ENCODE measurements around the gene MLXIP. TPM values are rescaled to one million over a fixed set of nuclear protein-coding genes. Genes with fewer than 3 reads are reported as not detected.

MLXIP gene
- total RNA-seq, 1 experiment from 2014 or later = 16.7 TPM

DNA sequence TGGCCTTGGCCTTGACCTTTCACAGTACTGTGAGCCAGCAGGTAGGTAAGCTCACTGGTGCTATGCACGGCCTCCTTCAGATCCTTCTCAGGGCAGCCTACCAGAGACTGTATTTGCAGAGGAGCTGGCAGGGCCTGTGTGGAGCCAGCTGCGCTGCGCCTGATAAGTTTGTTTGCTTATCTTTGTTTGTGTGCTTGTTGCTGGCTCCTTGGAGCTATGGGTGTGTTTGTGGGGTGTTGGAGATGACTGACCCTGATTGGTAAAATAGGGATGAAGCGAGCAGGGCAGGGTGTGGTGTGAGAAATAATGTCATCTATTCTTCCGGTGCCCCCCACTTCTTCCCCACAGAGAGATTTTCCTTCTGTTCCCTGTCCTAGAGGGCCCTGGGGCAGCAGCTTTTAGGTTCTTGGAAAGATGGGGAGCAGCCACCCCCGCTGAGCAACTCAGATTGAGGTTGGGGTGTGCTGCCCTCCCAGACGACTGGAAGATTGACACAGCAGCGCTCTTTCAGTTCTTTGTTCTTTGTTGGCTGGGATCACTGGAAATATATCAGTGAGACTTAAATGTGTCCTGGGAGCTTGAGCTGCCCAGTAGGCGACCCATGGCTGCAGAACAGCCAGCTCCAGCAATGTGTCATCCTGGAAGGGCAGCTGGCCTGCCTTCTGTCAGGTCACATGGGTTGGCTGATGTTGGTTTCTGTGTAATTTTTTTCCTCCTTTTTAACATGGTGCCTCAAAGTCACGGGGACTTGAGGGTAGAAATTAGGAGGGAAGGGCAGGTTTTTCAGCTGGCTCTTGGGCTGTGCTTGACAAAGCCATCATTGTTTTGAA is 19.6 kb downstream of the MLXIP start:
- no peak overlapping the region for H2AFZ ChIP-seq (ENCODE audit: low read length)
- no peaks in the 10 kb centered on the region for H3K9me3 ChIP-seq (ENCODE audit: low read length)
- peak; percentile 75 for ATAC-seq
- ChIA-PET POLR2A (ENCODE audit: unreplicated experiment) (interaction anchor here (0.5 to 1.7 kb wide), 3 partner anchors 17 to 20 kb away, joined by 3 to 5 read pairs (median 4); no protein-coding TSS in a partner anchor), CTCF (no interaction called here)
- DNase-seq = peak; percentile 45
- peaks cover 21% of the 10 kb centered on the region; the same call in 1 of the 2 replicates for H4K20me1 ChIP-seq (ENCODE audit: low read length)
- H3K36me3 ChIP-seq (ENCODE audit: low read depth, low read length) = peaks cover 2% of the 10 kb centered on the region; the same call in 1 of the 2 replicates
- H3K79me2 ChIP-seq (ENCODE audit: low read length) = peaks cover 91% of the 10 kb centered on the region
- TF ChIP-seq, protein P1, sequence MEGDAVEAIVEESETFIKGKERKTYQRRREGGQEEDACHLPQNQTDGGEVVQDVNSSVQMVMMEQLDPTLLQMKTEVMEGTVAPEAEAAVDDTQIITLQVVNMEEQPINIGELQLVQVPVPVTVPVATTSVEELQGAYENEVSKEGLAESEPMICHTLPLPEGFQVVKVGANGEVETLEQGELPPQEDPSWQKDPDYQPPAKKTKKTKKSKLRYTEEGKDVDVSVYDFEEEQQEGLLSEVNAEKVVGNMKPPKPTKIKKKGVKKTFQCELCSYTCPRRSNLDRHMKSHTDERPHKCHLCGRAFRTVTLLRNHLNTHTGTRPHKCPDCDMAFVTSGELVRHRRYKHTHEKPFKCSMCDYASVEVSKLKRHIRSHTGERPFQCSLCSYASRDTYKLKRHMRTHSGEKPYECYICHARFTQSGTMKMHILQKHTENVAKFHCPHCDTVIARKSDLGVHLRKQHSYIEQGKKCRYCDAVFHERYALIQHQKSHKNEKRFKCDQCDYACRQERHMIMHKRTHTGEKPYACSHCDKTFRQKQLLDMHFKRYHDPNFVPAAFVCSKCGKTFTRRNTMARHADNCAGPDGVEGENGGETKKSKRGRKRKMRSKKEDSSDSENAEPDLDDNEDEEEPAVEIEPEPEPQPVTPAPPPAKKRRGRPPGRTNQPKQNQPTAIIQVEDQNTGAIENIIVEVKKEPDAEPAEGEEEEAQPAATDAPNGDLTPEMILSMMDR (conservative IDR thresholded peaks at IDR 0.05; ENCODE audit: low read depth, low read length) = no peak
- TF ChIP-seq EZH2 (IDR thresholded peaks at IDR 0.05; ENCODE audit: low read length, unreplicated experiment) (no peak), EZH2phosphoT487 (IDR thresholded peaks at IDR 0.05; ENCODE audit: borderline replicate concordance, low read length) (no peak)
- H3K27ac ChIP-seq (ENCODE audit: low read length) = peak overlapping the region; percentile 24
- H3K27me3 ChIP-seq (ENCODE audit: low read length) = no peaks in the 10 kb centered on the region
- H3K9ac ChIP-seq (ENCODE audit: low read length) = no peak overlapping the region
- no peaks in the 10 kb centered on the region for H3F3A ChIP-seq (ENCODE audit: low read length, unreplicated experiment)
- no TSS peak for BruUV-seq (replicated peaks)
- no peaks in the 10 kb centered on the region for H3K9me2 ChIP-seq (replicated peaks; ENCODE audit: low read length)
- H3K4me2 ChIP-seq (ENCODE audit: low read length) = no peak overlapping the region
- peaks cover 11% of the 10 kb centered on the region for H3K4me1 ChIP-seq (ENCODE audit: insufficient read depth, low read length)
- intact Hi-C loops (cut with micrococcal nuclease) = no loop called here
- H3K4me3 ChIP-seq (ENCODE audit: low read length) = no peak overlapping the region

DNA sequence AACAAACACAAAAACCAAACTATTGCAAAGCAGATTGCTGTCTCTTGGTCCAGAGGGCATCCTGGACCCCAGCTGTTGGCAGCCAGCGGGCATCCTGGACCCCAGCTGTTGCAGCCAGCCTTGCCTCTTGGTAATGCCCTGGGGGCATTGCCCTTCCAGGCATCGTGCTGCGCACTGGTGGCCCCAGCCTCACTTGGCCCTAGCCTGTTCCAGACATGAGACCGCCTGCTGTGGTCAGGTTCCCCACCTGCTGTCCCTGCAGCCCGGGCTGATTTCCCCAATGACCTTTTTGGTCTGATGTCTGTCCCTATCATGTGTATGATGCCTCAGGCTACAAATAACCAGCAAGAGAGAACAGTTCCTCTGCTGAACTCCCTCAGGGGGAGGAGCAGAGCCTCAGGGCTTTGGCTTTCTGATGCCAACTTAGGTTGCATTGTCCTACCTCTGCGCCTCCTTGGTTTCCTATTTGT is 20.8 kb downstream of the MLXIP start:
- no peaks in the 10 kb centered on the region for H3F3A ChIP-seq (ENCODE audit: low read length, unreplicated experiment)
- no TSS peak for BruUV-seq (replicated peaks)
- no peaks in the 10 kb centered on the region for H3K9me2 ChIP-seq (replicated peaks; ENCODE audit: low read length)
- ATAC-seq (no peak), DNase-seq (no peak)
- no peak overlapping the region for H3K4me3 ChIP-seq (ENCODE audit: low read length)
- H3K27ac ChIP-seq (ENCODE audit: low read length) = no peak overlapping the region
- no peak overlapping the region for H3K9ac ChIP-seq (ENCODE audit: low read length)
- TF ChIP-seq, protein P1 (conservative IDR thresholded peaks at IDR 0.05; ENCODE audit: low read depth, low read length) = no peak
- TF ChIP-seq EZH2 (IDR thresholded peaks at IDR 0.05; ENCODE audit: low read length, unreplicated experiment) (no peak), EZH2phosphoT487 (IDR thresholded peaks at IDR 0.05; ENCODE audit: borderline replicate concordance, low read length) (no peak)
- no peak overlapping the region for H2AFZ ChIP-seq (ENCODE audit: low read length)
- no peak overlapping the region for H3K4me2 ChIP-seq (ENCODE audit: low read length)
- POLR2A ChIA-PET (ENCODE audit: unreplicated experiment) = no interaction called here
- no peaks in the 10 kb centered on the region for H3K27me3 ChIP-seq (ENCODE audit: low read length)
- no peaks in the 10 kb centered on the region for H3K9me3 ChIP-seq (ENCODE audit: low read length)
- CTCF ChIA-PET = no interaction called here
- peaks cover 23% of the 10 kb centered on the region; the same call in 1 of the 2 replicates for H4K20me1 ChIP-seq (ENCODE audit: low read length)
- peaks cover 90% of the 10 kb centered on the region for H3K79me2 ChIP-seq (ENCODE audit: low read length)
- H3K36me3 ChIP-seq (ENCODE audit: low read depth, low read length) = peaks cover 2% of the 10 kb centered on the region; the same call in 1 of the 2 replicates
- intact Hi-C loops (cut with micrococcal nuclease) = no loop called here
- peaks cover 11% of the 10 kb centered on the region for H3K4me1 ChIP-seq (ENCODE audit: insufficient read depth, low read length)

DNA sequence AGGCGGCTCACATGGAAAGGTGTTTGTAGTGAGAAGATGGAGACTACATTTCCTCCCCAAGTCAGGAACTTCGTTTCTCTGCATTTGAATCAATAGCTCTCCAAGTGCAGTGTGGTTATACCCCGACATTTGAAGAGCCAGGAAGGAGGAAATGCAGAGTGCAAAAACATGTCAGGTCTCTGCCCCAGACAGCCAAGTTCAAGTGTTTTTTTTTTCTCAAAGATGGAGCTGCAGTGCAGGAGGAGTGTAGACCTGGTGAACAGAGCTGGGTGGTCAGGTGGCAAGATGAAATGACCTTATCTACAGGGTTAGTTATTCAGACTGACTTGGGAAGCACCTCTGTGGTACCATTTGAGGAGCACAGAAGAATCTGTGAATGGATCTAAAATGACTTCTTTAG is 21.3 kb downstream of the MLXIP start:
- CTCF ChIA-PET = no interaction called here
- H3K4me3 ChIP-seq (ENCODE audit: low read length) = no peak overlapping the region
- H3K27ac ChIP-seq (ENCODE audit: low read length) = no peak overlapping the region

More for the DNA sequence above, 21.3 kb downstream of the MLXIP start:
- no peaks in the 10 kb centered on the region for H3F3A ChIP-seq (ENCODE audit: low read length, unreplicated experiment)
- no peak overlapping the region for H2AFZ ChIP-seq (ENCODE audit: low read length)
- H3K9me2 ChIP-seq (replicated peaks; ENCODE audit: low read length) = no peaks in the 10 kb centered on the region
- POLR2A ChIA-PET (ENCODE audit: unreplicated experiment) = no interaction called here
- peaks cover 2% of the 10 kb centered on the region; the same call in 1 of the 2 replicates for H3K36me3 ChIP-seq (ENCODE audit: low read depth, low read length)
- H3K9ac ChIP-seq (ENCODE audit: low read length) = no peak overlapping the region
- no peaks in the 10 kb centered on the region for H3K9me3 ChIP-seq (ENCODE audit: low read length)
- peaks cover 11% of the 10 kb centered on the region for H3K4me1 ChIP-seq (ENCODE audit: insufficient read depth, low read length)
- peaks cover 88% of the 10 kb centered on the region for H3K79me2 ChIP-seq (ENCODE audit: low read length)
- no peak for ATAC-seq
- TF ChIP-seq, protein P1 (conservative IDR thresholded peaks at IDR 0.05; ENCODE audit: low read depth, low read length) = no peak
- intact Hi-C loops (cut with micrococcal nuclease) = no loop called here
- no TSS peak for BruUV-seq (replicated peaks)
- peaks cover 23% of the 10 kb centered on the region; the same call in 1 of the 2 replicates for H4K20me1 ChIP-seq (ENCODE audit: low read length)
- DNase-seq = no peak
- no peak overlapping the region for H3K4me2 ChIP-seq (ENCODE audit: low read length)
- H3K27me3 ChIP-seq (ENCODE audit: low read length) = no peaks in the 10 kb centered on the region

All from PC-3 (cell line).